Kidney (tissue), 14 donors: ENCODE data around the gene ZBED3. TPM values are rescaled to one million over a fixed set of nuclear protein-coding genes. Genes with fewer than 3 reads are reported as not detected.
"Not testable (repeated sequence)": the region's sequence is repeated elsewhere in the genome, so short reads cannot be mapped to it uniquely, and the experiment has no call there.

ENCODE experiments used
- DNase-seq, 5 donors: peaks; one replicate each; pipeline ENCODE4 v3.0.0-alpha.2; 2013 to 2020
- FAIRE-seq: peaks from 2 replicates; lab custom pipeline; 2012; peaks lifted over from hg19 to GRCh38; lab: Jason Lieb, UNC
- H3K27ac ChIP-seq, 2 donors: one replicate each; pipeline ENCODE4 v1.7.0; 2013; ENCODE audit warnings: low read depth in 2 of 2, low read length in 2 of 2, inconsistent platforms in 1 of 2
- H3K27me3 ChIP-seq: one replicate; pipeline ENCODE4 v1.7.1; 2013; ENCODE audit warnings: low read length, inconsistent platforms; ENCODE audit not compliant: control insufficient read depth, insufficient read depth
- H3K36me3 ChIP-seq, 3 donors: one replicate each; pipeline versions ENCODE4 v1.7.0 to v1.7.1; 2013; ENCODE audit warnings: low read length in 3 of 3, control low read depth in 1 of 3, inconsistent platforms in 1 of 3; ENCODE audit not compliant: insufficient read depth in 3 of 3, control insufficient read depth in 2 of 3
- H3K4me1 ChIP-seq, 3 donors: one replicate each; pipeline versions ENCODE4 v1.7.0 to v1.7.1; 2013; ENCODE audit warnings: low read length in 3 of 3, inconsistent platforms in 1 of 3, low read depth in 1 of 3; ENCODE audit not compliant: control insufficient read depth in 2 of 3, insufficient read depth in 2 of 3
- H3K4me3 ChIP-seq, 3 donors: one replicate each; pipeline versions ENCODE4 v1.7.0 to v1.8.1; 2013; ENCODE audit warnings: low read length in 3 of 3, control low read depth in 1 of 3, inconsistent platforms in 1 of 3
- H3K9ac ChIP-seq, 3 donors: one replicate each; pipeline versions ENCODE4 v1.7.0 to v1.7.1; 2013; ENCODE audit warnings: low read length in 3 of 3, control low read depth in 1 of 3, inconsistent platforms in 1 of 3
- H3K9me3 ChIP-seq, 3 donors: one replicate each; pipeline versions ENCODE4 v1.7.0 to v1.7.1; 2013; ENCODE audit warnings: low read length in 3 of 3, control low read depth in 1 of 3, inconsistent platforms in 1 of 3; ENCODE audit not compliant: control insufficient read depth in 2 of 3, insufficient read depth in 1 of 3
- intact Hi-C: fragments of 100-400 bp; cut with DNase I; formaldehyde crosslinking; loops from one replicate; pipeline ENCODE4 v1.11.1; 2022
- polyA plus RNA-seq: library from polyadenylated mRNA; stranded (reverse); fragments of 350-450 nt; fragmentation: Illumina TruSeq; extraction: RNeasy Lipid Tissue Mini Kit (QIAGEN cat#74804); gene quantifications from one replicate; pipeline ENCODE4 v1.2.3, GENCODE V29; 2014; ENCODE audit warnings: low read depth, low replicate concordance; ENCODE audit not compliant: insufficient read depth
- total RNA-seq: library from RNA; stranded (reverse); fragmentation: NEBNext Ultra II Directional; extraction: Animal tissue kit (Norgen Biotek cat#: 25700); gene quantifications from one replicate; pipeline ENCODE4 v1.2.1, GENCODE V29; 2021
- TF ChIP-seq, protein P1 (sequence below): IDR thresholded peaks from 3 replicates; pipeline ENCODE4 v1.5.1; 2012; ENCODE audit warnings: mild to moderate bottlenecking, moderate library complexity, borderline replicate concordance; ENCODE audit not compliant: insufficient read depth; ENCODE audit errors: extremely low read depth
- donor health status: control.
- donor health status: control.
- donor health status: control.
- donor health status: control.
- donor health status: control.
- donor health status: DM: yes; HTN: yes; CAD: no.
- donor health status: Normal renal cell carcinoma (clear cell type).

ZBED3 gene
- total and polyA plus RNA-seq, 2 donors from 2014 or later: 8.9 to 20.7 TPM

DNA sequence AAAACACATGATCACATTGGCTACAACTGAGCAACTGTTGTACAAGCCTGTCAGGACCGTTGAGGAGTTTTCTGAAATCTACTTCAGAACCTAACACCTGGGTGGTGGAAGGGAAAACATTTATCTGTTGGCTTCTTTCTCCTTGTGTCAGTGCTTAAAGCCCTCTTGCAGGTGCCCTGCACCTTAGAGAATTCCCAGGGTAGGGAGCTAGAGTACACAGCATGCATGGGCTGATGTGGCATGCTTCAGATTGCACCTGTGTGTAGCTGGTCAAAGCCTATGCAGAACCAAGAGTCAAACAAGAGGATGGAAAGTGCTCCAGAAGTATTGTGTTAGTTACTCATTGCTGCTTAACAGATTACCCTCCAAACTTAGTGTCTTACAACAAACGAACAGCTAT is 33.6 kb upstream of the ZBED3 start:
- FAIRE-seq: no peak
- Histone ChIP-seq H3K27me3 (no peaks in the 10 kb centered on the region), H3K4me3 (no peak overlapping the region), H3K36me3 (no peaks in the 10 kb centered on the region), H3K9me3 (no peaks in the 10 kb centered on the region), H3K9ac (no peak overlapping the region), H3K27ac (no peak overlapping the region), H3K4me1 (no peaks in the 10 kb centered on the region)
- TF ChIP-seq, protein P1, sequence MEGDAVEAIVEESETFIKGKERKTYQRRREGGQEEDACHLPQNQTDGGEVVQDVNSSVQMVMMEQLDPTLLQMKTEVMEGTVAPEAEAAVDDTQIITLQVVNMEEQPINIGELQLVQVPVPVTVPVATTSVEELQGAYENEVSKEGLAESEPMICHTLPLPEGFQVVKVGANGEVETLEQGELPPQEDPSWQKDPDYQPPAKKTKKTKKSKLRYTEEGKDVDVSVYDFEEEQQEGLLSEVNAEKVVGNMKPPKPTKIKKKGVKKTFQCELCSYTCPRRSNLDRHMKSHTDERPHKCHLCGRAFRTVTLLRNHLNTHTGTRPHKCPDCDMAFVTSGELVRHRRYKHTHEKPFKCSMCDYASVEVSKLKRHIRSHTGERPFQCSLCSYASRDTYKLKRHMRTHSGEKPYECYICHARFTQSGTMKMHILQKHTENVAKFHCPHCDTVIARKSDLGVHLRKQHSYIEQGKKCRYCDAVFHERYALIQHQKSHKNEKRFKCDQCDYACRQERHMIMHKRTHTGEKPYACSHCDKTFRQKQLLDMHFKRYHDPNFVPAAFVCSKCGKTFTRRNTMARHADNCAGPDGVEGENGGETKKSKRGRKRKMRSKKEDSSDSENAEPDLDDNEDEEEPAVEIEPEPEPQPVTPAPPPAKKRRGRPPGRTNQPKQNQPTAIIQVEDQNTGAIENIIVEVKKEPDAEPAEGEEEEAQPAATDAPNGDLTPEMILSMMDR: no peak
- no peak for DNase-seq
- intact Hi-C loops: no loop called here

DNA sequence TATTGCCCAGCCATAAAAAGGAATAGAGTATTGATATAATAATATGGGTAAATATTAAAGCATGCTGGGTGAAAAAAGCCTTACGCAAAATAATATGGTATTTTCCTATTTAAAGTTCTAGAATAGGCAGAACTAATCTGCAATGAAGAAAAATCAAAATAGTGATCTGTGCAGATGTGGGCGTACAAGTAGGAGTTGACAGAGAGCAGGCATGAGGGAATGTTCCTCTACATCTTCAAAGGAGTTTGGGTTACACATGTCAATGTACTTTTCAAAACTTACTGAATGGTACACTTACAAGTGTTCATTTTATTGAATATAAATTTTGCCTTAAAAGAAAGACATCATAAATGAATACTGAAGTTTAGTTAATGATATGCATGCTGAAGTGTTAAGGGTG is 33.0 kb upstream of the ZBED3 start:
- no peak overlapping the region for H3K4me3 ChIP-seq
- DNase-seq (no peak), FAIRE-seq (no peak)
- intact Hi-C loops: no loop called here
- H3K27me3 ChIP-seq: no peaks in the 10 kb centered on the region
- H3K36me3 ChIP-seq: no peaks in the 10 kb centered on the region
- no peak overlapping the region for H3K27ac ChIP-seq
- TF ChIP-seq, protein P1: no peak
- no peaks in the 10 kb centered on the region for H3K9me3 ChIP-seq
- no peaks in the 10 kb centered on the region for H3K4me1 ChIP-seq
- H3K9ac ChIP-seq: no peak overlapping the region

DNA sequence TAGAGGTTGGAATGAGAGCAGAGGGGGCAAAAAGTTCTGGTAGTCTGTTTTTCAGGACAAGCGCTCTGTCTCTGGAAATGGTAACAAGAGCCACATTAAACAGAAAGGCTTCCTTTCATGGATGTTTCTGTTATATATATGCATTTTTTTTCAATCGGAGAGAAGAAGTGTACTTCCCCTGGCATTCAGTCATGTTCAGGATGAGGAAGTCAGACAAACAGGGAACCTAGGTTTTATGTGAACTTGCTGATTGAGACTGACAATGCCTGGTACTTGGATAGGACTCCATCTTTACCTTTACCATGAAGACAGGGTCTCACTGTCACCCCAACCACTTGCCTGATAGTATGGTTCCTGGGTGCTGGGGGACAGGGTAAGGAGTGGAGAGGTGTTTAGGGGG is 30.1 kb upstream of the ZBED3 start:
- Histone ChIP-seq H3K36me3 (no peaks in the 10 kb centered on the region), H3K27ac (no peak overlapping the region), H3K9ac (no peak overlapping the region), H3K4me3 (no peak overlapping the region), H3K9me3 (no peaks in the 10 kb centered on the region), H3K4me1 (no peaks in the 10 kb centered on the region), H3K27me3 (no peaks in the 10 kb centered on the region)
- no peak for FAIRE-seq
- intact Hi-C loops: no loop called here
- TF ChIP-seq, protein P1: no peak
- no peak for DNase-seq

DNA sequence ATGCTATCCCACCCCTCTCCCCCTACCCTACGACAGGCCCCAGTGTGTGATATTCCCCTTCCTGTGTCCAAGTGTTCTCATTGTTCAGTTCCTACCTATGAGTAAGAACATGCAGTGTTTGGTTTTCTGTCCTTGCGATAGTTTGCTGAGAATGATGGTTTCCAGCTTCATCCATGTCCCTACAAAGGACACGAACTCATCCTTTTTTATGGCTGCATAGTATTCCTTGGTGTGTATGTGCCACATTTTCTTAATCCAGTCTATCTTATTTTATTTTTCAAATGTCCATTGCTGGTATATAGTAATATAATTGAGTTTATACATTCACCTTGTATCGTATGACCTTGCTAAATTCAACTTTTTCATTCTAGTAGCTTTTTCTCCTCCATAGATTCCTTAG is 19.9 kb upstream of the ZBED3 start:
- H3K27ac ChIP-seq, DNase-seq, H3K4me1 ChIP-seq, FAIRE-seq, H3K36me3 ChIP-seq, H3K9ac ChIP-seq, intact Hi-C loops, H3K4me3 ChIP-seq, H3K9me3 ChIP-seq, H3K27me3 ChIP-seq: not testable (repeated sequence)
